ENCODE data around the gene AASDHPPT. TPM values are rescaled to one million over a fixed set of nuclear protein-coding genes. Genes with fewer than 3 reads are reported as not detected.

AASDHPPT gene
- total and polyA plus RNA-seq, 9 of the 15 experiments (the other 6 are each of a cell fraction or from before 2014, with no cell fraction given): 48.7 to 115 (median 69.0) TPM

GRCh38 chr11:106128740-106129139 lies 51.3 kb downstream of the AASDHPPT start (continued):
- no peak for TF ChIP-seq ZNF644 (tag; IDR thresholded peaks at IDR 0.05; ENCODE audit: low read depth)
- no peak for TF ChIP-seq HOMEZ (CRISPR knock-in tag; IDR thresholded peaks at IDR 0.05)

- 0% methylated on average over 2 of the region's 2 CpGs for WGBS (ENCODE audit: insufficient coverage, low coverage, missing lambda C conversion rate)
These were observed 54.5 kb downstream of the AASDHPPT start for GRCh38 chr11:106131998-106132397.

More at GRCh38 chr11:106131998-106132397, 54.5 kb downstream of the AASDHPPT start:
- ATAC-seq (no peak), FAIRE-seq (no peak), DNase-seq (ENCODE audit: extremely low read depth in 1 of 4, low spot score in 3 of 4) (no peak)
- Histone ChIP-seq H3K4me2 (ENCODE audit: insufficient read depth, low read length) (no peak overlapping the region), H3K9ac (ENCODE audit: insufficient read depth in 1 of 2, low read depth in 2 of 2, low read length in 2 of 2) (no peak overlapping the region), H3K9me3 (replicated peaks; ENCODE audit: control insufficient read depth, insufficient read depth, low read depth, low read length) (no peaks in the 10 kb centered on the region), H3K4me3 (no peak overlapping the region), H3K4me1 (replicated peaks in 1 of 2; ENCODE audit: control insufficient read depth in 2 of 2, insufficient read depth in 2 of 2, low read length in 2 of 2) (no peaks in the 10 kb centered on the region), H3K27me3 (ENCODE audit: control insufficient read depth in 2 of 2, insufficient read depth in 2 of 2, low read length in 2 of 2) (no peaks in the 10 kb centered on the region), H4K20me1 (replicated peaks; ENCODE audit: control insufficient read depth, insufficient read depth, low read length) (no peaks in the 10 kb centered on the region), H3K36me3 (ENCODE audit: control insufficient read depth, insufficient read depth, low read length) (no peaks in the 10 kb centered on the region), H2AFZ (ENCODE audit: low read depth, low read length) (no peak overlapping the region), H3K79me2 (ENCODE audit: control insufficient read depth, insufficient read depth, low read length) (no peaks in the 10 kb centered on the region), H3K27ac (ENCODE audit: extremely low read depth, low read depth, low read length) (no peak overlapping the region), H3K9me1 (ENCODE audit: control insufficient read depth, insufficient read depth, low read length) (no peaks in the 10 kb centered on the region)
- intact Hi-C loops (cut with micrococcal nuclease) (no loop called here), in situ Hi-C loops (cut with MboI) (no loop called here)
- BruUV-seq (replicated peaks): no TSS peak
- ChIA-PET CTCF (ENCODE audit: low intra/inter-chr PET ratio) (no interaction called here), POLR2A (no interaction called here)
- TF ChIP-seq SMARCC2 (IDR thresholded peaks at IDR 0.05; ENCODE audit: low read depth): no peak
- no peak for TF ChIP-seq ZC3H11A (IDR thresholded peaks at IDR 0.05; ENCODE audit: low read depth, low read length)
- no peak for TF ChIP-seq ZNF274 (IDR thresholded peaks at IDR 0.05; ENCODE audit: borderline replicate concordance, low read depth, low read length)
- no peak for TF ChIP-seq ZNF133 (CRISPR knock-in tag; IDR thresholded peaks at IDR 0.05)
- TF ChIP-seq NCOA6 (IDR thresholded peaks at IDR 0.05): no peak
- TF ChIP-seq CEBPB (tag; IDR thresholded peaks at IDR 0.05): no peak
- TF ChIP-seq FOXP1 (CRISPR knock-in tag; IDR thresholded peaks at IDR 0.05): no peak
- no peak for TF ChIP-seq ZNF584 (CRISPR knock-in tag; IDR thresholded peaks at IDR 0.05; ENCODE audit: low read depth)

Data from K562 (cell line).